ENCODE results near the gene KNG1. TPM values are rescaled to one million over a fixed set of nuclear protein-coding genes. Genes with fewer than 3 reads are reported as not detected.
"Not testable (repeated sequence)": the region's sequence is repeated elsewhere in the genome, so short reads cannot be mapped to it uniquely, and the experiment has no call there.

Gene KNG1
- total RNA-seq = not detected

GRCh38 chr3:186717039-186717457 is at the start of gene KNG1:
Gene KNG1 (plus strand): TSS chr3:186717359. CDS start chr3:186717543, 184 bp downstream.
- no peaks in the 10 kb centered on the region for H3K9me3 Mint-ChIP-seq
- peaks cover 6% of the 10 kb centered on the region for H3K4me1 Mint-ChIP-seq
- no peak within 1 kb of the TSS for H3K4me3 Mint-ChIP-seq
- no peak within 1 kb of the TSS for H3K27ac Mint-ChIP-seq
- H3K27me3 Mint-ChIP-seq = no peaks in the 10 kb centered on the region
- no peak for ATAC-seq (replicated peaks)
- H3K36me3 Mint-ChIP-seq (ENCODE audit: low read depth) = no peaks in the 10 kb centered on the region

- no peaks in the 10 kb centered on the region for H3K36me3 Mint-ChIP-seq (ENCODE audit: low read depth)
- H3K4me1 Mint-ChIP-seq = peaks cover 9% of the 10 kb centered on the region
- H3K9me3 Mint-ChIP-seq = no peaks in the 10 kb centered on the region
- peaks cover 9% of the 10 kb centered on the region for H3K27me3 Mint-ChIP-seq
- no peak overlapping the region for H3K4me3 Mint-ChIP-seq
- no peak overlapping the region for H3K27ac Mint-ChIP-seq
- ATAC-seq (replicated peaks) = no peak
These were observed 48.7 kb upstream of the KNG1 start for GRCh38 chr3:186668426-186668825.

DNA sequence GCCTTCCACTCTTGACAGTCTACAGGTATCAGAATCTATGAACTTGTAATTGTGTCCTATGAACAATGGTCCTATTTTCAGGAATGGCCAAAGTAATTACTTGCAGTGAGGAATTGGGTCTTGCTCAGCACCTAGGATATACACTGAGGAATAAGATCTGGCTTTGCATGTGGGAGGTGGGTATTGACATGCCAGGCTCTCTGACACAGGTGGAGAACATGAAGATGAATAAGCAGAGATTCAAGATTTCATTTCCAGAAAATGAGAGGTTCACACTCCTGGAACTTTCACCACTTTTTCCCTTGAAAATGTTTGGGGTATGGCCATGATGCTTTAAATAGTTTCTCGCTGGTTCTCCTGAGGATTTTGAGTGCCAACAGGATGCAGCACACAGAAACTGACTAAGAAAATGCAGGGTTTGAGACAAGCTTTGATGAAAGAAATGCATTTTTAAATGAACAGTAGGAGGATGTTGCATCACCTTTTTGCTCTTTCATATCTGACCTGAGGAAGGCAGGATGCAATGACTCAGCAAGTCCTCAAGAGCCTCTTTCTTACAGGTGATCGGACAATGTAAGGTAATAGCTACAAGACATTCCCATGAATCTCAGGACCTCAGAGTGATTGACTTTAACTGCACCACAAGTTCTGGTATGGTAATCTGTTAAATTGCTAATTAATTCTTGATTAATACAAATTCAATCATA is 47.6 kb upstream of the KNG1 start:
- Mint-ChIP-seq H3K4me1 (peaks cover 9% of the 10 kb centered on the region), H3K36me3 (ENCODE audit: low read depth) (no peaks in the 10 kb centered on the region), H3K4me3 (peak overlapping the region; percentile 28), H3K27me3 (peaks cover 15% of the 10 kb centered on the region), H3K27ac (peak overlapping the region; percentile 5), H3K9me3 (no peaks in the 10 kb centered on the region)
- ATAC-seq (replicated peaks) = peak; percentile 62

GRCh38 chr3:186670155-186670554 is 47.0 kb upstream of the KNG1 start:
- peaks cover 9% of the 10 kb centered on the region for H3K4me1 Mint-ChIP-seq
- no peak for ATAC-seq (replicated peaks)
- H3K9me3 Mint-ChIP-seq = no peaks in the 10 kb centered on the region
- no peak overlapping the region for H3K4me3 Mint-ChIP-seq
- peaks cover 18% of the 10 kb centered on the region for H3K27me3 Mint-ChIP-seq
- no peaks in the 10 kb centered on the region for H3K36me3 Mint-ChIP-seq (ENCODE audit: low read depth)
- H3K27ac Mint-ChIP-seq = no peak overlapping the region

DNA sequence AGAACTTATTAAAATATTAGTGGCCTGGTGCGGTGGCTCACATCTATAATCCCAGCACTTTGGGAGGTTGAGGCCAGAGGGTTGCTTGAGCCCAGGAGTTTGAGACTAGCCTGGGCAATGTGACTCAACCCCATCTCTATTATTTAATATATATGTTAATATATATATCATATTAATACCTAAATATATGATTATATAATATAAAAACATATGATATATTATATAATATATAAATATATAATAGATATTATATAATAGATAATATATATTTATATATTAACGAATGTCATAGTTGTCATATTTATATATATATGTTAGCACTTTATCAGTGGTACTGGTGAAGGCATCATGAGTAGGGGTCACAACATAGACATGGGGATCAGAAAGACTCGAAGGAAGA is 46.1 kb upstream of the KNG1 start:
- no peak overlapping the region for H3K27ac Mint-ChIP-seq
- peaks cover 16% of the 10 kb centered on the region for H3K27me3 Mint-ChIP-seq
- ATAC-seq (replicated peaks) = no peak

GRCh38 chr3:186678604-186679003 is 38.6 kb upstream of the KNG1 start:
- Mint-ChIP-seq H3K4me1 (no peaks in the 10 kb centered on the region), H3K4me3 (no peak overlapping the region), H3K27me3 (peaks cover 48% of the 10 kb centered on the region), H3K36me3 (ENCODE audit: low read depth) (no peaks in the 10 kb centered on the region), H3K9me3 (no peaks in the 10 kb centered on the region), H3K27ac (no peak overlapping the region)
- ATAC-seq (replicated peaks) = no peak

More for the DNA sequence above, 46.1 kb upstream of the KNG1 start:
- H3K4me3 Mint-ChIP-seq = no peak overlapping the region
- H3K9me3 Mint-ChIP-seq = no peaks in the 10 kb centered on the region
- H3K36me3 Mint-ChIP-seq (ENCODE audit: low read depth) = no peaks in the 10 kb centered on the region
- H3K4me1 Mint-ChIP-seq = peaks cover 9% of the 10 kb centered on the region

GRCh38 chr3:186679151-186679550 is 38.0 kb upstream of the KNG1 start:
- no peaks in the 10 kb centered on the region for H3K36me3 Mint-ChIP-seq (ENCODE audit: low read depth)
- peaks cover 44% of the 10 kb centered on the region for H3K27me3 Mint-ChIP-seq
- H3K9me3 Mint-ChIP-seq = no peaks in the 10 kb centered on the region
- no peak overlapping the region for H3K27ac Mint-ChIP-seq
- no peak for ATAC-seq (replicated peaks)
- H3K4me3 Mint-ChIP-seq = no peak overlapping the region
- no peaks in the 10 kb centered on the region for H3K4me1 Mint-ChIP-seq

DNA sequence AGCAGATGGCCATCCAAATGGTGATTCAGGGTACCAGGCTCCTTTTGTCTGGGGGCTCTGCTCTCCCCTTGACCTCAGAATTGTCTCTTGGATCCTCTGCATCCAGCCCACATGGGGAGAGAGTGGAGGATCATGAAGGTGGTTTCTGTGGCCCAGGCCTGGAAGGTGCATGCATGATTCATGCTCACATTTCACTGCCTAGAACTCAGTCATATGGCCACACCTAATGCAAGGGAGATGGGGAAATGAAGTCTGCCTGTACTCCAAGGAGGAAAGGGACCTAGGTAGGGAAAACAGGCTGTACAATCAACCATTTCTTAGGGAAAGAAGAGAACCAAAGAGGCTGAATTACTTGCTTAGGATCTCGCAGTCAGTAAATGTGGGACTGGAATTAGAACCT is 36.3 kb upstream of the KNG1 start:
- H3K36me3 Mint-ChIP-seq (ENCODE audit: low read depth) = no peaks in the 10 kb centered on the region
- ATAC-seq (replicated peaks) = no peak
- peaks cover 44% of the 10 kb centered on the region for H3K27me3 Mint-ChIP-seq
- H3K4me3 Mint-ChIP-seq = no peak overlapping the region
- no peaks in the 10 kb centered on the region for H3K4me1 Mint-ChIP-seq
- no peak overlapping the region for H3K27ac Mint-ChIP-seq
- H3K9me3 Mint-ChIP-seq = peaks cover 10% of the 10 kb centered on the region

DNA sequence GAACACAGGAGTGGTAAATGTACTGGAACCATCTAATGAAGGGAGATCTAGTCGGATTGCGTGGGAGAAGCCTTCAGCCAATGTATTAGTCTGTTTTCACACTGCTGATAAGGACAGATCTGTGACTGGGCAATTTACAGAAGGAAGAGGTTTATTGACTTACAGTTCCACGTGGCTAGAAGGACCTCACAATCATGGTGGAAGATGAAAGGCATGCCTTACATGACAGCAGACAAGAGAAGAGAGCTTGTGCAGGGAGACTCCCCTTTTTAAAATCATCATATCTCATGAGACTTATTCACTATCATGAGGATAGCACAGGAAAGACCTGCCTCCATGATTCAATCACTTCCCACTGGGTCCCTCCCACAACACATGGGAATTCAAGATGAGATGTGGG is 34.3 kb upstream of the KNG1 start:
- Mint-ChIP-seq H3K9me3 (peaks cover 14% of the 10 kb centered on the region), H3K27me3 (peaks cover 45% of the 10 kb centered on the region), H3K4me3 (no peak overlapping the region), H3K36me3 (ENCODE audit: low read depth) (no peaks in the 10 kb centered on the region), H3K4me1 (peaks cover 5% of the 10 kb centered on the region), H3K27ac (no peak overlapping the region)
- no peak for ATAC-seq (replicated peaks)

GRCh38 chr3:186683979-186684378 is 33.2 kb upstream of the KNG1 start:
- no peak for ATAC-seq (replicated peaks)
- Mint-ChIP-seq H3K4me3 (no peak overlapping the region), H3K4me1 (peaks cover 6% of the 10 kb centered on the region), H3K9me3 (peaks cover 14% of the 10 kb centered on the region), H3K27ac (no peak overlapping the region), H3K36me3 (ENCODE audit: low read depth) (no peaks in the 10 kb centered on the region), H3K27me3 (peaks cover 45% of the 10 kb centered on the region)

- H3K27ac Mint-ChIP-seq; H3K4me1 Mint-ChIP-seq; ATAC-seq (replicated peaks); H3K4me3 Mint-ChIP-seq; H3K36me3 Mint-ChIP-seq (ENCODE audit: low read depth): not testable (repeated sequence)
- peaks cover 14% of the 10 kb centered on the region for H3K9me3 Mint-ChIP-seq
- H3K27me3 Mint-ChIP-seq = peaks cover 44% of the 10 kb centered on the region
These were observed 30.7 kb upstream of the KNG1 start for GRCh38 chr3:186686475-186686874.

DNA sequence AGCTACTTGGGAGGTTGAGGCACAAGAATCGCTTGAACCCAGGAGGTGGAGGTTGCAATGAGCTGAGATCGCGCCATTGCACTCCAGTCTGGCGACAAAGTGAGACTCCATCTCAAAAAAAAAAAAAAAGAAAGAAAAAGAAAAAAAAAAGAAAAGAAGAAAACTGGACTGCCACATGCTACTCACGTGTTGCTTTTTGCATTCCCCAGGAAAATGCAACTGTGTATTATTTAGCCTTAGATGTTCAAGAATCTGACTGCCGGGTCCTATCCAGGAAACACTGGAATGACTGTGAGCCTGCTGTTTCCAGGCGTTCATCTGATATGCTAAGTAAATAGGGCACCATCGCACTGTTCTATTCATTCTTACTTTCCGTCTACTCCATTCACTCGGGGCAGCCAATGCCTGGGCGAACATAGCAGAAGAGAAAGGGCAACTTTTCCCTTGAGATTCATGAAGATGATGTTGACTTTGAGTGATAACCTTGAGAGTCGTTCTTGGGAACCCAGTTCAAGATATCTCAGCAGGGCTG is 30.0 kb upstream of the KNG1 start:
- Mint-ChIP-seq H3K27ac (no peak overlapping the region), H3K4me1 (peaks cover 6% of the 10 kb centered on the region), H3K36me3 (ENCODE audit: low read depth) (no peaks in the 10 kb centered on the region), H3K4me3 (no peak overlapping the region), H3K9me3 (peaks cover 14% of the 10 kb centered on the region), H3K27me3 (peaks cover 44% of the 10 kb centered on the region)
- ATAC-seq (replicated peaks) = no peak

GRCh38 chr3:186690304-186690703 is 26.9 kb upstream of the KNG1 start:
- not testable (repeated sequence) for H3K36me3 Mint-ChIP-seq (ENCODE audit: low read depth); H3K4me1 Mint-ChIP-seq; H3K4me3 Mint-ChIP-seq; ATAC-seq (replicated peaks); H3K9me3 Mint-ChIP-seq; H3K27ac Mint-ChIP-seq
- peaks cover 35% of the 10 kb centered on the region for H3K27me3 Mint-ChIP-seq

DNA sequence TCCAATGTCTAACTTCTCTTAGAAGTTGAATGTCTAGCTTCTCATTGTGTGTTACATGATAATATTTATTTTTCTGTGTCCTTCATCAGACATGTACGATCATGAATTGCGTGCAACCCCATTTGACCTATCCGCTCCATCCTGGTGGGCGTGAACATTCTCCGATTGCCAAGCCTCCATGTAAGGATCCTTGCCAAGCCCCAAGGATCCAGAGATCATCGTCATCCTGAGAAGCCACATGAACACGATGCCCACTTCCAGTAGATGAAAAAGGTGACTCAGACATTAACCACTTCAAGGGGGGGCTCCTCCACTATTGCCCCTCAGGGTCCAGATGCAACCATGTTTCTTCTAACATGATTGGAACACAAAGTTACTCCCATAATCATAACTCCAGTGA is 25.5 kb upstream of the KNG1 start:
- H3K9me3 Mint-ChIP-seq = no peaks in the 10 kb centered on the region
- H3K27ac Mint-ChIP-seq = no peak overlapping the region
- H3K27me3 Mint-ChIP-seq = peaks cover 25% of the 10 kb centered on the region
- no peak for ATAC-seq (replicated peaks)
- H3K36me3 Mint-ChIP-seq (ENCODE audit: low read depth) = no peaks in the 10 kb centered on the region
- H3K4me1 Mint-ChIP-seq = peaks cover 6% of the 10 kb centered on the region
- H3K4me3 Mint-ChIP-seq = no peak overlapping the region

DNA sequence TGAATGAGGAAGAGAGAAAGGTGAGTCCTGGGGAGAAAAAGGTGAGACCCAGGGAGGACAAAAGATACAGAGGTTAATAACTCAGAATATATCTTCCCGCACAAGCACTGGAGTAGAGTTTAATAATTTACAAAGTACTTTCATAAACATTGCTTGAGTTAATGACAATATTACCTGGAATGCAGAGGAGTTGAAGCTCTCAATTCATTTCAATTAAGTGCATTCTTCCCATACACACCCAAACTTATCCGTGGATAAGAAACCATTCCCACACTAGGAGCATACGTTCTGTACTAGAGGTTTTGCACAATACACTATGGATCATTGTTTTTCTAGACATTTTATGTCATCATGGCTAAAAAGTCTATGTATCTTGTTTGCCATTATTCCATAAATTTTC is 23.3 kb upstream of the KNG1 start:
- H3K36me3 Mint-ChIP-seq (ENCODE audit: low read depth) = no peaks in the 10 kb centered on the region
- no peaks in the 10 kb centered on the region for H3K9me3 Mint-ChIP-seq
- no peak overlapping the region for H3K27ac Mint-ChIP-seq
- no peak for ATAC-seq (replicated peaks)
- H3K4me3 Mint-ChIP-seq = no peak overlapping the region
- peaks cover 17% of the 10 kb centered on the region for H3K27me3 Mint-ChIP-seq
- H3K4me1 Mint-ChIP-seq = no peaks in the 10 kb centered on the region
